ENCODE measurements around the gene TMEM41B.

GRCh38 chr11:9250139-9250582 is 64.2 kb downstream of the TMEM41B start:
- no peak for TF ChIP-seq CTCF (IDR thresholded peaks at IDR 0.05)
- TF ChIP-seq EP300 (IDR thresholded peaks at IDR 0.05) = no peak
- TF ChIP-seq POLR2AphosphoS5 (IDR thresholded peaks at IDR 0.05) = no peak

All from suprapubic skin (tissue), 4 donors.